Activated naive CD4-positive, alpha-beta T cell treated with anti-CD3 and anti-CD28 coated beads, Interleukin-2, amount 50 U/mL, for 24 hours (primary cell): ENCODE measurements around the gene UBR1.
"Not testable (repeated sequence)": the region's sequence is repeated elsewhere in the genome, so short reads cannot be mapped to it uniquely, and the experiment has no call there.

Experiments used
- H3K27ac Mint-ChIP-seq: one replicate; pipeline ENCODE4 v1.8.0; 2021; ENCODE audit warnings: mild to moderate bottlenecking, mixed read lengths
- H3K27me3 Mint-ChIP-seq: one replicate; pipeline ENCODE4 v1.8.0; 2021; ENCODE audit warnings: mixed read lengths
- H3K36me3 Mint-ChIP-seq: one replicate; pipeline ENCODE4 v1.8.0; 2021; ENCODE audit warnings: mixed read lengths
- H3K4me1 Mint-ChIP-seq: one replicate; pipeline ENCODE4 v1.8.0; 2021; ENCODE audit warnings: mixed read lengths
- H3K4me3 Mint-ChIP-seq: one replicate; pipeline ENCODE4 v1.8.0; 2021; ENCODE audit warnings: mild to moderate bottlenecking, mixed read lengths
- H3K9me3 Mint-ChIP-seq: one replicate; pipeline ENCODE4 v1.8.0; 2021; ENCODE audit warnings: mixed read lengths

The UBR1 gene

GRCh38 chr15:43041085-43041484 lies 64.8 kb downstream of the UBR1 start:
- not testable (repeated sequence) for H3K4me1 Mint-ChIP-seq, H3K4me3 Mint-ChIP-seq, H3K9me3 Mint-ChIP-seq, H3K27me3 Mint-ChIP-seq, H3K27ac Mint-ChIP-seq
- peaks cover 42% of the 10 kb centered on the region for H3K36me3 Mint-ChIP-seq

- not testable (repeated sequence) for H3K27me3 Mint-ChIP-seq, H3K9me3 Mint-ChIP-seq, H3K4me1 Mint-ChIP-seq, H3K4me3 Mint-ChIP-seq, H3K27ac Mint-ChIP-seq
- peaks cover 14% of the 10 kb centered on the region for H3K36me3 Mint-ChIP-seq
Observed at GRCh38 chr15:43035240-43035639, 70.6 kb downstream of the UBR1 start.

- Mint-ChIP-seq H3K4me1 (no peaks in the 10 kb centered on the region), H3K9me3 (no peaks in the 10 kb centered on the region), H3K36me3 (peaks cover 7% of the 10 kb centered on the region), H3K27ac (no peak overlapping the region), H3K27me3 (no peaks in the 10 kb centered on the region), H3K4me3 (no peak overlapping the region)
Observed at GRCh38 chr15:43029476-43029875, 76.4 kb downstream of the UBR1 start.

GRCh38 chr15:43025150-43025549 lies 80.7 kb downstream of the UBR1 start:
- H3K27ac Mint-ChIP-seq: no peak overlapping the region
- H3K9me3 Mint-ChIP-seq: no peaks in the 10 kb centered on the region
- no peak overlapping the region for H3K4me3 Mint-ChIP-seq
- no peaks in the 10 kb centered on the region for H3K4me1 Mint-ChIP-seq
- peaks cover 19% of the 10 kb centered on the region for H3K36me3 Mint-ChIP-seq
- no peaks in the 10 kb centered on the region for H3K27me3 Mint-ChIP-seq

GRCh38 chr15:43014671-43015070 lies 91.2 kb downstream of the UBR1 start:
- not testable (repeated sequence) for H3K9me3 Mint-ChIP-seq, H3K27ac Mint-ChIP-seq, H3K4me3 Mint-ChIP-seq, H3K4me1 Mint-ChIP-seq, H3K27me3 Mint-ChIP-seq
- peaks cover 23% of the 10 kb centered on the region for H3K36me3 Mint-ChIP-seq

GRCh38 chr15:43009206-43009605 lies 96.6 kb downstream of the UBR1 start:
- H3K36me3 Mint-ChIP-seq: peaks cover 25% of the 10 kb centered on the region
- H3K27ac Mint-ChIP-seq: no peak overlapping the region
- H3K9me3 Mint-ChIP-seq: no peaks in the 10 kb centered on the region
- no peaks in the 10 kb centered on the region for H3K27me3 Mint-ChIP-seq
- no peaks in the 10 kb centered on the region for H3K4me1 Mint-ChIP-seq
- no peak overlapping the region for H3K4me3 Mint-ChIP-seq

- Mint-ChIP-seq H3K36me3 (peaks cover 29% of the 10 kb centered on the region), H3K27me3 (no peaks in the 10 kb centered on the region), H3K4me1 (no peaks in the 10 kb centered on the region), H3K9me3 (no peaks in the 10 kb centered on the region), H3K27ac (no peak overlapping the region), H3K4me3 (no peak overlapping the region)
Observed at GRCh38 chr15:43008150-43008549, 97.7 kb downstream of the UBR1 start.

- H3K4me3 Mint-ChIP-seq: no peak overlapping the region
- no peaks in the 10 kb centered on the region for H3K27me3 Mint-ChIP-seq
- no peaks in the 10 kb centered on the region for H3K9me3 Mint-ChIP-seq
- no peak overlapping the region for H3K27ac Mint-ChIP-seq
- H3K4me1 Mint-ChIP-seq: no peaks in the 10 kb centered on the region
- H3K36me3 Mint-ChIP-seq: peaks cover 28% of the 10 kb centered on the region
Observed at GRCh38 chr15:43007551-43007950, 98.3 kb downstream of the UBR1 start.

- no peak overlapping the region for H3K27ac Mint-ChIP-seq
- peaks cover 26% of the 10 kb centered on the region for H3K36me3 Mint-ChIP-seq
Observed at GRCh38 chr15:43006991-43007390, 98.8 kb downstream of the UBR1 start.

GRCh38 chr15:43004886-43005595 lies 100.8 kb downstream of the UBR1 start:
- H3K27ac Mint-ChIP-seq, H3K4me1 Mint-ChIP-seq, H3K27me3 Mint-ChIP-seq, H3K9me3 Mint-ChIP-seq, H3K4me3 Mint-ChIP-seq: not testable (repeated sequence)
- peaks cover 20% of the 10 kb centered on the region for H3K36me3 Mint-ChIP-seq

More at GRCh38 chr15:43006991-43007390, 98.8 kb downstream of the UBR1 start:
- no peaks in the 10 kb centered on the region for H3K27me3 Mint-ChIP-seq
- no peaks in the 10 kb centered on the region for H3K4me1 Mint-ChIP-seq
- H3K9me3 Mint-ChIP-seq: no peaks in the 10 kb centered on the region
- no peak overlapping the region for H3K4me3 Mint-ChIP-seq

GRCh38 chr15:42999201-42999779 lies 106.5 kb downstream of the UBR1 start:
- H3K4me1 Mint-ChIP-seq: no peaks in the 10 kb centered on the region
- no peak overlapping the region for H3K4me3 Mint-ChIP-seq
- H3K27ac Mint-ChIP-seq: no peak overlapping the region
- no peaks in the 10 kb centered on the region for H3K9me3 Mint-ChIP-seq
- peaks cover 20% of the 10 kb centered on the region for H3K36me3 Mint-ChIP-seq
- no peaks in the 10 kb centered on the region for H3K27me3 Mint-ChIP-seq

GRCh38 chr15:42996871-42997270 lies 109.0 kb downstream of the UBR1 start:
- no peak overlapping the region for H3K4me3 Mint-ChIP-seq

GRCh38 chr15:42994546-42994945 lies 111.3 kb downstream of the UBR1 start:
- H3K27ac Mint-ChIP-seq: no peak overlapping the region
- H3K4me3 Mint-ChIP-seq: no peak overlapping the region
- H3K36me3 Mint-ChIP-seq: peaks cover 20% of the 10 kb centered on the region
- H3K27me3 Mint-ChIP-seq: no peaks in the 10 kb centered on the region
- H3K9me3 Mint-ChIP-seq: no peaks in the 10 kb centered on the region
- H3K4me1 Mint-ChIP-seq: no peaks in the 10 kb centered on the region

More at GRCh38 chr15:42996871-42997270, 109.0 kb downstream of the UBR1 start:
- H3K36me3 Mint-ChIP-seq: peaks cover 18% of the 10 kb centered on the region
- H3K27ac Mint-ChIP-seq: no peak overlapping the region
- H3K4me1 Mint-ChIP-seq: no peaks in the 10 kb centered on the region
- no peaks in the 10 kb centered on the region for H3K27me3 Mint-ChIP-seq
- H3K9me3 Mint-ChIP-seq: no peaks in the 10 kb centered on the region

GRCh38 chr15:42992626-42993025 lies 113.2 kb downstream of the UBR1 start:
- no peak overlapping the region for H3K4me3 Mint-ChIP-seq
- no peaks in the 10 kb centered on the region for H3K9me3 Mint-ChIP-seq
- no peak overlapping the region for H3K27ac Mint-ChIP-seq
- peaks cover 24% of the 10 kb centered on the region for H3K36me3 Mint-ChIP-seq
- H3K27me3 Mint-ChIP-seq: no peaks in the 10 kb centered on the region
- no peaks in the 10 kb centered on the region for H3K4me1 Mint-ChIP-seq

- no peak overlapping the region for H3K27ac Mint-ChIP-seq
- H3K36me3 Mint-ChIP-seq: peaks cover 13% of the 10 kb centered on the region
- H3K27me3 Mint-ChIP-seq: no peaks in the 10 kb centered on the region
- H3K9me3 Mint-ChIP-seq: no peaks in the 10 kb centered on the region
- no peak overlapping the region for H3K4me3 Mint-ChIP-seq
- no peaks in the 10 kb centered on the region for H3K4me1 Mint-ChIP-seq
Observed at GRCh38 chr15:42986693-42987342, 119.0 kb downstream of the UBR1 start.

- peaks cover 18% of the 10 kb centered on the region for H3K36me3 Mint-ChIP-seq
- no peak overlapping the region for H3K27ac Mint-ChIP-seq
- no peaks in the 10 kb centered on the region for H3K4me1 Mint-ChIP-seq
- H3K9me3 Mint-ChIP-seq: no peaks in the 10 kb centered on the region
- H3K27me3 Mint-ChIP-seq: no peaks in the 10 kb centered on the region
- H3K4me3 Mint-ChIP-seq: no peak overlapping the region
Observed at GRCh38 chr15:42984493-42985034, 121.3 kb downstream of the UBR1 start.
